Neural cell (in vitro differentiated cells): Measurements from ENCODE around the gene ORAI1. TPM values are rescaled to one million over a fixed set of nuclear protein-coding genes. Genes with fewer than 3 reads are reported as not detected.

Source experiments
- H2AFZ ChIP-seq: fragments of 200-600, 300-800 bp; sonication (generic), shearing (Covaris generic); 2 replicates; pipeline ENCODE4 v1.6.0; 2014; ENCODE audit warnings: low read depth, mild to moderate bottlenecking, antibody characterized with exemption, low read length, moderate library complexity
- H3F3A ChIP-seq: fragments of 200-600 bp; shearing (Covaris generic); 2 replicates; pipeline ENCODE4 v1.6.1; 2016; ENCODE audit warnings: mild to moderate bottlenecking, moderate library complexity, mixed read lengths, antibody characterized with exemption, low read length; ENCODE audit not compliant: insufficient read depth, poor library complexity, severe bottlenecking
- H3K27ac ChIP-seq: fragments of 200-600, 300-800 bp; sonication (generic), shearing (Covaris generic); 2 replicates; pipeline ENCODE4 v1.5.1; 2014; ENCODE audit warnings: mild to moderate bottlenecking, low read length, moderate library complexity
- H3K27me3 ChIP-seq: fragments of 300-800, 200-600 bp; sonication (generic), shearing (Covaris generic); 2 replicates; pipeline ENCODE4 v1.6.0; 2014; ENCODE audit warnings: mild to moderate bottlenecking, low read depth, low read length, moderate library complexity; ENCODE audit not compliant: insufficient read depth
- H3K36me3 ChIP-seq: fragments of 300-800, 200-600 bp; sonication (generic), shearing (Covaris generic); 2 replicates; pipeline ENCODE4 v1.5.1; 2014; ENCODE audit warnings: mild to moderate bottlenecking, antibody characterized with exemption, low read length, moderate library complexity; ENCODE audit not compliant: insufficient read depth
- H3K4me2 ChIP-seq: fragments of 300-800, 200-600 bp; sonication (generic), shearing (Covaris generic); 2 replicates; pipeline ENCODE4 v1.6.0; 2014; ENCODE audit warnings: mild to moderate bottlenecking, low read length
- H3K4me3 ChIP-seq: fragments of 300-800, 200-600 bp; sonication (generic), shearing (Covaris generic); 2 replicates; pipeline ENCODE4 v1.5.1; 2014; ENCODE audit warnings: mild to moderate bottlenecking, low read length, moderate library complexity
- H3K79me2 ChIP-seq: fragments of 200-600 bp; shearing (Covaris generic); replicated peaks from 2 replicates; pipeline ENCODE4 v1.6.0; 2014; ENCODE audit warnings: mild to moderate bottlenecking, low read length, moderate library complexity; ENCODE audit not compliant: insufficient read depth
- H3K9ac ChIP-seq: fragments of 300-800, 200-600 bp; sonication (generic), shearing (Covaris generic); 2 replicates; pipeline ENCODE4 v1.6.1; 2016; ENCODE audit warnings: mild to moderate bottlenecking, low read length, mixed read lengths
- H3K9me2 ChIP-seq: fragments of 200-600 bp; shearing (Covaris generic); 2 replicates; pipeline ENCODE4 v1.6.1; 2016; ENCODE audit warnings: mild to moderate bottlenecking, low read length, mixed read lengths; ENCODE audit not compliant: insufficient read depth
- H3K9me3 ChIP-seq: fragments of 200-600, 300-800 bp; sonication (generic), shearing (Covaris generic); 2 replicates; pipeline ENCODE4 v1.6.1; 2016; ENCODE audit warnings: mild to moderate bottlenecking, mixed run types, low read length, moderate library complexity, mixed read lengths
- H4K20me1 ChIP-seq: fragments of 200-600 bp; shearing (Covaris generic); 2 replicates; pipeline ENCODE4 v1.6.1; 2016; ENCODE audit warnings: mild to moderate bottlenecking, mixed run types; ENCODE audit not compliant: insufficient read depth
- EP300 ChIP-seq: fragments of 450-650 bp; conservative IDR thresholded peaks from 2 replicates; pipeline ENCODE4 v1.6.1; 2014; ENCODE audit warnings: antibody characterized with exemption, mild to moderate bottlenecking, moderate library complexity; ENCODE audit not compliant: poor library complexity, severe bottlenecking
- EZH2 ChIP-seq: fragments of 200-600, 300-800 bp; shearing (Covaris generic), sonication (generic); IDR thresholded peaks from 2 replicates; pipeline ENCODE4 v1.6.1; 2014; ENCODE audit warnings: antibody characterized with exemption, low read length, borderline replicate concordance, mild to moderate bottlenecking; ENCODE audit not compliant: insufficient read depth, poor library complexity, severe bottlenecking
- MXI1 ChIP-seq: fragments of 450-650 bp; conservative IDR thresholded peaks from 2 replicates; pipeline ENCODE4 v1.6.1; 2014; ENCODE audit warnings: antibody characterized with exemption, mild to moderate bottlenecking; ENCODE audit not compliant: poor library complexity, severe bottlenecking
- POLR2AphosphoS5 ChIP-seq: IDR thresholded peaks from 2 replicates; pipeline ENCODE4 v1.6.1; 2012
- RAD21 ChIP-seq: fragments of 450-650 bp; conservative IDR thresholded peaks from 2 replicates; pipeline ENCODE4 v1.6.1; 2014; ENCODE audit warnings: antibody characterized with exemption, mild to moderate bottlenecking, moderate library complexity
- SMC3 ChIP-seq: fragments of 450-650 bp; conservative IDR thresholded peaks from 2 replicates; pipeline ENCODE4 v1.6.1; 2014; ENCODE audit warnings: antibody characterized with exemption, mild to moderate bottlenecking, moderate library complexity; ENCODE audit not compliant: poor library complexity
- TAF1 ChIP-seq: IDR thresholded peaks from 2 replicates; pipeline ENCODE4 v1.6.1; 2012; ENCODE audit warnings: low read depth
- polyA plus RNA-seq: library from polyadenylated mRNA; depleted of rRNA; stranded (reverse); fragments of >200 nt; gene quantifications from 2 replicates; pipeline ENCODE4 v1.2.3, GENCODE V29; 2014
- TF ChIP-seq, protein P1 (sequence below): fragments of 450-650 bp; IDR thresholded peaks from 2 replicates; pipeline ENCODE4 v1.5.1; 2014; ENCODE audit warnings: antibody characterized with exemption, mild to moderate bottlenecking, moderate library complexity; ENCODE audit not compliant: poor library complexity, severe bottlenecking
- TF ChIP-seq, protein P2 (sequence below): IDR thresholded peaks from 2 replicates; pipeline ENCODE4 v1.6.1; 2012; ENCODE audit warnings: borderline replicate concordance

ORAI1 gene
- polyA plus RNA-seq, 1 donor from 2014 or later: 0.78 TPM

DNA sequence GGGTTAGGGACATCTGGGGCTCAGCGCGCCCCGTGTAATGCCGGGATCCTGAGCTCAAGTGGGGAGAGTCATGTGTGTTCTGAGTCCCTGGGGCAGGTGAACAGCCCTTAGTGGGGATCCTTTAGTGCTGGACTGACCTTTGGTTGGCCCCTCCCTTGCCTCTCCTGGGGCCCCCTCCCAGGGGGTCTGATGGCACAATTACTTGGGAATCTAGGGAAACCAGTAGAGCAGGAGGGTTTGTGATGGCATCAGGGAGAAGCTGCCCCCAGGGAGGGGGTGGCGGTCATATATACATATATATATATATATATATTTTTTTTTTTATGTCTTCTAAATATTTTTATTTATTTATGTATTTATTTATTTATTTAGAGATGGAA lies 43.2 kb downstream of the ORAI1 start, which contains the start of gene MORN3:
Gene MORN3 (minus strand): TSS at position 134 of the 380 bp plus-strand sequence. CDS start 171 bp downstream, outside the sequence.
- Histone ChIP-seq H3K36me3 (no peaks in the 10 kb centered on the region), H3K9ac (no peak within 1 kb of the TSS), H3K9me3 (no peaks in the 10 kb centered on the region), H3K79me2 (no peaks in the 10 kb centered on the region), H3K4me2 (no peak within 1 kb of the TSS), H2AFZ (no peak within 1 kb of the TSS), H3K9me2 (no peaks in the 10 kb centered on the region), H3K4me3 (no peak within 1 kb of the TSS), H4K20me1 (no peaks in the 10 kb centered on the region), H3F3A (no peaks in the 10 kb centered on the region), H3K27me3 (no peaks in the 10 kb centered on the region), H3K27ac (no peak within 1 kb of the TSS)
- TF ChIP-seq, protein P1, sequence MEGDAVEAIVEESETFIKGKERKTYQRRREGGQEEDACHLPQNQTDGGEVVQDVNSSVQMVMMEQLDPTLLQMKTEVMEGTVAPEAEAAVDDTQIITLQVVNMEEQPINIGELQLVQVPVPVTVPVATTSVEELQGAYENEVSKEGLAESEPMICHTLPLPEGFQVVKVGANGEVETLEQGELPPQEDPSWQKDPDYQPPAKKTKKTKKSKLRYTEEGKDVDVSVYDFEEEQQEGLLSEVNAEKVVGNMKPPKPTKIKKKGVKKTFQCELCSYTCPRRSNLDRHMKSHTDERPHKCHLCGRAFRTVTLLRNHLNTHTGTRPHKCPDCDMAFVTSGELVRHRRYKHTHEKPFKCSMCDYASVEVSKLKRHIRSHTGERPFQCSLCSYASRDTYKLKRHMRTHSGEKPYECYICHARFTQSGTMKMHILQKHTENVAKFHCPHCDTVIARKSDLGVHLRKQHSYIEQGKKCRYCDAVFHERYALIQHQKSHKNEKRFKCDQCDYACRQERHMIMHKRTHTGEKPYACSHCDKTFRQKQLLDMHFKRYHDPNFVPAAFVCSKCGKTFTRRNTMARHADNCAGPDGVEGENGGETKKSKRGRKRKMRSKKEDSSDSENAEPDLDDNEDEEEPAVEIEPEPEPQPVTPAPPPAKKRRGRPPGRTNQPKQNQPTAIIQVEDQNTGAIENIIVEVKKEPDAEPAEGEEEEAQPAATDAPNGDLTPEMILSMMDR: no peak
- TF ChIP-seq, protein P2, sequence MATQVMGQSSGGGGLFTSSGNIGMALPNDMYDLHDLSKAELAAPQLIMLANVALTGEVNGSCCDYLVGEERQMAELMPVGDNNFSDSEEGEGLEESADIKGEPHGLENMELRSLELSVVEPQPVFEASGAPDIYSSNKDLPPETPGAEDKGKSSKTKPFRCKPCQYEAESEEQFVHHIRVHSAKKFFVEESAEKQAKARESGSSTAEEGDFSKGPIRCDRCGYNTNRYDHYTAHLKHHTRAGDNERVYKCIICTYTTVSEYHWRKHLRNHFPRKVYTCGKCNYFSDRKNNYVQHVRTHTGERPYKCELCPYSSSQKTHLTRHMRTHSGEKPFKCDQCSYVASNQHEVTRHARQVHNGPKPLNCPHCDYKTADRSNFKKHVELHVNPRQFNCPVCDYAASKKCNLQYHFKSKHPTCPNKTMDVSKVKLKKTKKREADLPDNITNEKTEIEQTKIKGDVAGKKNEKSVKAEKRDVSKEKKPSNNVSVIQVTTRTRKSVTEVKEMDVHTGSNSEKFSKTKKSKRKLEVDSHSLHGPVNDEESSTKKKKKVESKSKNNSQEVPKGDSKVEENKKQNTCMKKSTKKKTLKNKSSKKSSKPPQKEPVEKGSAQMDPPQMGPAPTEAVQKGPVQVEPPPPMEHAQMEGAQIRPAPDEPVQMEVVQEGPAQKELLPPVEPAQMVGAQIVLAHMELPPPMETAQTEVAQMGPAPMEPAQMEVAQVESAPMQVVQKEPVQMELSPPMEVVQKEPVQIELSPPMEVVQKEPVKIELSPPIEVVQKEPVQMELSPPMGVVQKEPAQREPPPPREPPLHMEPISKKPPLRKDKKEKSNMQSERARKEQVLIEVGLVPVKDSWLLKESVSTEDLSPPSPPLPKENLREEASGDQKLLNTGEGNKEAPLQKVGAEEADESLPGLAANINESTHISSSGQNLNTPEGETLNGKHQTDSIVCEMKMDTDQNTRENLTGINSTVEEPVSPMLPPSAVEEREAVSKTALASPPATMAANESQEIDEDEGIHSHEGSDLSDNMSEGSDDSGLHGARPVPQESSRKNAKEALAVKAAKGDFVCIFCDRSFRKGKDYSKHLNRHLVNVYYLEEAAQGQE: no peak
- TF ChIP-seq SMC3: no peak
- no peak for TF ChIP-seq POLR2AphosphoS5
- TF ChIP-seq MXI1: no peak
- no peak for TF ChIP-seq TAF1
- TF ChIP-seq EP300: no peak
- TF ChIP-seq RAD21: no peak
- no peak for TF ChIP-seq EZH2

DNA sequence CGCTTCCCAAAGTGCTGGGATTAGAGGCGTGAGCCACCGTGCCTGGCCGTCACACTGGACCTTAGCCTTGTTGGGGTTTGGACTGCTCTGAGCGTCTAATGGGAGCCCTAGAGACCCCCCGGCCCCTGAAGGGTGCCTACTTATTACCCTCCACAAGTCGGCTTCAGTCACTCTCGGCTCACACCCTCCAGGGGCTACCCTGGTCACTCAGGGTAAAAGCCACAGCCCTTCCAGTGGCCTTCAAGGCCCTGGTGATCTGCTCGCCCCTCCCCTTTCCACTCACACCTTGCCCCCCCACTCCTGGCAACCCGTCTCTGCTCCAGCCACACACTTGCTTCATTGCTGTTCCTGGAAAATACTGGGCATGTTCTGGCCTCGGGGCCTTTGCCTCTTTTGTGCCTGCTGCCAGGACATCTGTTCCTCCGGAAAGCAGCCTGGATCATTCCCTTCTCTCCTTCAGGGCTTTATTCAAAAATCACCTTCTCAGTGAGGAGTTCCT lies 46.7 kb downstream of the ORAI1 start:
- TF ChIP-seq, protein P2: no peak
- TF ChIP-seq RAD21 (no peak), POLR2AphosphoS5 (no peak), TAF1 (no peak), MXI1 (no peak), SMC3 (no peak), EZH2 (no peak), EP300 (no peak)
- TF ChIP-seq, protein P1: no peak
- Histone ChIP-seq H3K36me3 (no peaks in the 10 kb centered on the region), H3K79me2 (no peaks in the 10 kb centered on the region), H3K9ac (no peak overlapping the region), H3K27me3 (no peaks in the 10 kb centered on the region), H3K9me3 (no peaks in the 10 kb centered on the region), H3K9me2 (no peaks in the 10 kb centered on the region), H4K20me1 (no peaks in the 10 kb centered on the region), H3F3A (no peaks in the 10 kb centered on the region), H3K4me3 (peak overlapping the region; percentile 62), H3K27ac (no peak overlapping the region), H3K4me2 (no peak overlapping the region), H2AFZ (no peak overlapping the region)
